HG02970 (cell line): ENCODE results near the gene ZFP62.

ENCODE experiments used
- ATAC-seq: cut with Tn5 transposase; IDR thresholded peaks from one replicate; pipeline ENCODE4 v1.9.1; 2021; ENCODE audit warnings: mild to moderate bottlenecking, moderate library complexity, moderate number of reproducible peaks; ENCODE audit not compliant: unreplicated experiment, low FRiP score

The ZFP62 gene

DNA sequence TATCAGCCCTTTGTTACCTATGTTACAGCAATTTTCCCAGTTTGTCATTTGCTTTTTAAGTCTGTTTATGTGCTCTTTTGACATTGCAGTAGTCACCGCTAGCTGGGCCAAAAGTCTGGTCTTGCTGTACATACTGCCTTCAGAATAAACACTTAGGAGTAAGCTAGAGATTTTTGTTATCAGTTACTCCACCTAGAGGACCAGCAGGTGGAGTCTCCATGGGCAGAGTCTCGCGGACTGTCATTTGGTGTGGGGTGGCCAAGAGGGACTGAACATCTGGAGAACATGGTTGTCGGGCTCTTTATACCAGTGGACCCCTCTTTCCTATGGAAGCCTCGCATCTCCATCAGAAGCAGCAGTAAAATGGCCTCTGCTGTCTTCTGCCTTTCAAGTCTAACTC, 47.7 kb downstream of the ZFP62 start:
- ATAC-seq, result no peak

DNA sequence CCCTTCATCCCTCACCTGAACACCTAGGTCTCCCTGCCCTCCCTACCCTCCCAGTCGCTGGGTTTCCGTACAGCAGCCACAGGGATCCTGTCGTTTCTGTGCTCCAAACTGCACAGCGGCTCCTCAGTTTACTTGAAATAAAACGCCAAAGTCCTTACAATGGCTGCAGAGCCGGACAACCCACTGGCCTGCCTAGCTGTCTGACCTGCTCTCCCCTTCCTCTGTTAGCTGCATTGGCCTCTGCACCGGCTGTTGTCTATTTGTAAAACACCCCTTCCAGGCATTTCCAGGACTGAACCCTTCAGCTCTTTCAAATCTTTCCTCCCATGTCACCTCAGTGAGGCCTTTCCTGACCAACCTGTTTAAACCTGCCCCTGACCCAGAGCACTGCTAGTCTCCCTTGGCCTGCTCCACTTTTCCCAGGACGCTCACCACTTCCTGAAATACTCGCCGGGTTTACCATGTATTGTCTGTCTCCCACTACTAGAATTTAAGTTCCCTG, 49.4 kb downstream of the ZFP62 start:
- no peak for ATAC-seq

DNA sequence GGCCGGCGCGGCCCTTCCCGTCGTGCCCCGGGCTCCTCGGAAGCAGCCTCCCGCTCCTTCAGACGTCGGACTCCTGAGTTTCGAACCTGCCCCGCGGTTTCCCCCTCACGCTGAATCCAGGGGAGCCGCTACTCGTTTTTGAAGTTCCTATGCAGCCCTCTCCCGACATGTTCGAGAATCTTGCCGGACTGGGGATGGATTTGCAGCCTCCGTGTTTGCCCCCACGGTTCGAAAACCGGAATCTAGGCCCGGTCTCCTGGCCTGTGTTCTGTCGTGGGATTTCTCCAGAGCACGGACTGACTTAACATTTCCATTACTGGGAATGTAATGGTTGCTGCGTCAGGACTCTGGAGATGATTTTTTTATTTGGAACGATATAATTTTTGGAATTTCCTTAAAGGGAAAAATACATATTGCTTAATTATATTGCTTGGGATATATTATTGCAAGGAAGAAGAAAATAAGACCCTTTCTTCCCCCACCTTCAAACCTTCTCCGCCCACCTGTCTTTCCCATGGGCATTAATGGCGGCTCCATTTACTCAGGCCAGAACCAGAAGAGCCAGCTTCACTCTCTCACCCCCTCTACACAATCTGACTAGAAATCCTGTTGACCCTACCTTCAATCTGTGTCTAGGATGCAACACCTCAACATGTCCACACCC, 50.0 kb downstream of the ZFP62 start:
- no peak for ATAC-seq

DNA sequence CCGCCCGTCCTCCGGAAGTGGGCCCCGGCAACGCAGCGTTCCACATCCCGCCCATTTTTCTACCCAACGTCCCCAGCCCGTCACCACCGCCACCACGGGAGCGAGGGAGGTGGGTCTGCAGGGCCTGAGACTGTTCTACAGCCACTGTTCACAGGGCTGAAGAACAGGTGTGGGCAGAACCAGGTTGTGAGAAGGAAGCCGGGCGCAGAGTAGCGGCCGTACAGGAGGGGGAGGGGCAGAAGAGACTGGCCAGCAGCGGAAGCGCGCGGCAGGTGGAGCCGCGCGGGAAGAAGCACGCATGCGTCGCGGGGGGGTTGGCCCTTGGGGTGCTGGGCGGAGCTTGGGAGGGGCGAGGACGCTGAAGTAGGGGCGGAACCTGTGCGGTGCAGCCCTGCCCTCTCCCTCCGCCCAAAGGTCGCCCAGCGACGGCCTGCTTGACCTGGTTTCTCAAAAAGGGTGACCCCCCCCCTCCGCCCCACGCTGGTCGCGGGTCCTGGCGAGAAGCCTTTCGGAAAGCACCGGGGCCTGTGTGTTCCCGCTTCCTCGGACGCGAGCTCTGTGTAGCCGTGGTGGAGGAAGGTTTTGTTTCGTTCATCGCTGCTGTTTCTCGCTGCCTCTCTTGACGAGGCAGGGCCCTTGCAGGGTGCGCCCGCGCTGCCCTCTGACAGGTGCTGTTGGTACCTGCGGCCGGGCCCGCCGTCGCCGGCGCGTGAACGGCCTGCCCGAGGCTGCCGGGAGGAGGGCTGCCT, 50.7 kb downstream of the ZFP62 start:
- peak; percentile 73 for ATAC-seq

DNA sequence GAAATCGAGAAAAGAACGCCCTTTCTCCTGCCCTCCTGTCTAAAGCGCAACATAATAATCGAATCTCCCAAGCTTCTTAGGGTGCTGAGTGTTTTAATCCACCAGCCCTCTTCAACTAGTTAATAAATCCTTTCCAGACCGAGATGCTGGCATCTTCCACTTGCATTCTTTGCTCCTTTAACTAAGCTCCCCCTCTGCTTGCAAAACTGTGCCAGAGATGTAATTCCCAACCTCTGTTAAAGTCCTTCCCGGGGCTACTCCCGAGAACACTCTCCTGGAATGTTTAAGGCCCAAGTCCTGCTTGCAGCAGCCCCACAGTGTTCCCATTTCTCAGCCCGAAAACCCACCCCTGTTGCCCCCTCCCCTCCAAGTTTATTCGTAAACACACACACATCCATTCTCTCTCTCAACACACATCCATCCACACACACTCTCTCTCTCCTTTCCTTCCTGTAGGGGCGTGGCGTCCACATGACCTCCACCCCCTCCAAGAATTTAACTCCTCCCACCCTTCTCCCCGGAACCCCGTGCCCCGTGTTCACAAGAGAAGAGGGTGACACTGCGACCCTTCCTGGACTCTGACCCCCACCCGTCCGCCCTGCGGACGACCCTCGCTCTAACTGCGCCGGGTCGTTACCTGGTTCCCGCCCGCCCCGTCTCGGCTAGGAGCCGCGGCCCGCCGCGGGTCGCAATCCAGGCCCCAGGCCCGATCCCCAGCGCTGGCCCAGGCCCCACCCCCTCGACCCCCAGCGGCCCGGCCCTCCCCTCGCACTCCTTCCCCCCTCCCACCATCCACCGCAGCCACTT, 51.5 kb downstream of the ZFP62 start:
- peak; percentile 56 for ATAC-seq

DNA sequence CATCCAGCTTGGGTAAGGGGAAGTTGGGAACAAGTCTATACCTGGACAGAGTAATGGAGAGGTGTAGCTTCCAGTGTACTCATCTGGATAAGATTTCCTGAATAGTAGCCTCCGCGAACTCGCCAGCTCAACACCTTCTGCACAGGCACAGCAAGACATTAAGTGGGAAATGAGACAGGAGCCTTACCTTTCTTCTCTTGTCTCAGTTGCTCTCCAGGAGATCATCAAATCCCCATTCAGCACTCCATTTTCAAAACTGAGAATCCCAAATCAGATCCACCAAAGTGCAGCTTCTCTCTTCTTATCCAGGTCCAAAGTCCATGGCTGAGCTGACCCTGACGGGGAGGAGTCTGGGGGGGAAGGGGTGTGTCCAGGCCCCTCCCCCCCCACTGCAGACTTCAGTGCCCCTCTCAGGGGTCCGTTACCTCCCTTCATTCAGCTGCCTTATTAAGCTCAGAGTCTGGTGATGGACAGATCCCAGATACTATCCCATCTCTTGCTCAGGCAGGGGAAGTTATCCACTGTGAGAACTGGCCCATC, 52.5 kb downstream of the ZFP62 start:
- ATAC-seq, result no peak

DNA sequence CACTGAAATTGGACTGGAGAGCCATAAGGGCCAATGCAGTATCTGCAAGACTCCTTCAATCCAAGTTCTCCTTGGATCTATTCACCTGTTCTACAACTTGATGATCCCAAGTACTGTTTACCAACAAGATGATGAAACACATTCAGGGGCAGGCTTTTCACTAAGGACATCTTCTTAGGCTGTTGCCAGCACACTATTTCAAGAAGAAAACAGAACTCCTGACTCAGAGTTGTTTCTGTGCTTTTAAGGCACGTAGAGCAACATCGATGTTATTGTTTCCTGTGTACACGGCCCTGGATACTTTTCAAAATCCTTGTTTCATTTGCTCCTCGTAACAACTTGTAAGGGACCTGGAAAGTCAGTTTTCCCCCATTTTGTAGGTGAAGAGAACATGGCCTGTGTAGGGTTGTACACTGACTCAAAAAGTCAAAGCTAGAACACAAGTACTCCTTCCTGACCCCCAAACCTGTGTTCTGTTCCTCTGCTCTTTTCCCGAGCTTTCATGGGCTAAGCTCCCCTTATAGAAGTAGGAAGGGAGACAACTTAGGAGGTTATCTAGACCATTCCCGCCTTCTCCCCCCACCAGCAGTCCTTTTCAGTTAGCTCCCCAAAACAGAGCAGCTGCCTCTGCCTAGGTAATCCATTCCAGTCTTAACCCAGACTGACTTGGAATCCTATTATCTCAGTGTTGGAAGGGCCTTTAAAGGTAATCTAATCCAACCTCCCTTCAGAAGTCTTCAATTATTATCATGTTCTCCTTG, 53.2 kb downstream of the ZFP62 start:
- ATAC-seq, result no peak

DNA sequence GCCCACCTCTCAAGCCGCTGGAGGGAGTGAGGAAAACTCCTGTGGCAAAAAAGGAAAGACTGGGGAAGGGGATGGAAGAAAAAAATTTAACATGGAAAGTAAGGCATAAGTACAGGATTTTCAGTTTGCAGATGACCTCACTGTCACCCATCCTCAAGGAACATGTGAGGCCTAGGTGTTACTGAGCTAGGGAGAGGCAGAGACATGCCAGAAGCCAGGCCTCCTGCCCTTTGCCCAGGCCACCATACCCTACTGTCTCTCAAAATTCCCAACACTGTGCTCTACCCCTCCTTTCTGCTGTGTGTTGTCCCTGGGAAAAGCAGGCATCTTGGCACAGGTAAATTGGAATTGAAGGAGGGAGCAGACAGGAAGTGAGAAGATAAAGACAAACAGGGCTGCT, 54.0 kb downstream of the ZFP62 start:
- no peak for ATAC-seq

DNA sequence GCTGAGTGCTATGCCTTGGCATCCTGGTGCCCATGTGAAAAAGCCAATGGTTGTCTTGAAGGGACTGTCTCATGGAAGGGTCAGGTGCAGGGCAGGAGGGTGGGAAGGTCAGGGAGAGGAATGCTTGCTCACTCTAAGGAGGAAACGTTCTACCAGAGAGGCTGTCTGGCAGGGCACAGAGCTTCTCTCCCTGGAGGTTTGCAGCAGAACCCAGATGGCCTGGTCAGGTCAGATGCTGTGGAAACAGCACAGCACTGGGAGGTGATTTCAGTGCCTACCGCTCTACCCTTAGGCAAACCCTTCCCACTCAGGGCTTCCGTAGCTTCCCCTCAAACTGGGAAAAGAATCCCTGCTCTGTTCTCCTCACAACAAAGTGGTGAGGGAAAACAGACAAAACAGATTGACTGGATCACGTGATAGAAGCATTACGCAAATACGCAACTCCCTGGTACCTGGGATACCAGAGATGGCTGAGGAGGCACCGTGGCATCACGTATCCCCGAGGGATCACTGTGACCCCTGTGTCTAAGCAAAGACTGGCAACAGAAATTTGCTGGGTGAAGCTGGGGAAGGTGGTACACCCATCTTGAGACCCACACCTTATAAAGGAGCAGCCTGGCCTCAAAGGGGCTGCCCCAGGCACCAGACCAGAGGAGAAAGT, 54.6 kb downstream of the ZFP62 start:
- no peak for ATAC-seq

DNA sequence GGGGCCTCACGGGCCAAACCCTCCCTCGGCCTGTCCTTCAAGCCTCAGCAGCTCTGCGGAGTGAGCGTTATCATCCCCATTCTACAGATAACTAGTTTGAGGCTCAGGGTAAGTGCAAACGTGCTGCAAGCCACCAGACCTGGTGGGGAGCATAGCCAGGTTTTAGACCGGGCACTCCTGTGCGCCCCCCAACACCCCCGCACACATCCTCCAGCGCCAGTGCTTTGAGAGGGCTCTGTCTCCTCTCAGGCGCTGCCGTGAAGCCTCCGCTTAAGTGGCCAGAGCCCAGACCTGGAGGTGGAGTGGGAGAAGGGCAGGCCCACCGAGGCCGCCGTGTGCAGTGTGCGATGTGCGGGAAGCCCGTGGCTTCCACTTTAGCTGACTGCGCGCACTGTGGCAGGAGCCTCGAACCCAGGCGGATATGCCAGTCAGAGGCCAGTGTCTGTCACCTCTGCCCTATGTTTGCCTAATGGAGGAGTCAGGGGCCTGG, 56.9 kb downstream of the ZFP62 start:
- ATAC-seq, result no peak

DNA sequence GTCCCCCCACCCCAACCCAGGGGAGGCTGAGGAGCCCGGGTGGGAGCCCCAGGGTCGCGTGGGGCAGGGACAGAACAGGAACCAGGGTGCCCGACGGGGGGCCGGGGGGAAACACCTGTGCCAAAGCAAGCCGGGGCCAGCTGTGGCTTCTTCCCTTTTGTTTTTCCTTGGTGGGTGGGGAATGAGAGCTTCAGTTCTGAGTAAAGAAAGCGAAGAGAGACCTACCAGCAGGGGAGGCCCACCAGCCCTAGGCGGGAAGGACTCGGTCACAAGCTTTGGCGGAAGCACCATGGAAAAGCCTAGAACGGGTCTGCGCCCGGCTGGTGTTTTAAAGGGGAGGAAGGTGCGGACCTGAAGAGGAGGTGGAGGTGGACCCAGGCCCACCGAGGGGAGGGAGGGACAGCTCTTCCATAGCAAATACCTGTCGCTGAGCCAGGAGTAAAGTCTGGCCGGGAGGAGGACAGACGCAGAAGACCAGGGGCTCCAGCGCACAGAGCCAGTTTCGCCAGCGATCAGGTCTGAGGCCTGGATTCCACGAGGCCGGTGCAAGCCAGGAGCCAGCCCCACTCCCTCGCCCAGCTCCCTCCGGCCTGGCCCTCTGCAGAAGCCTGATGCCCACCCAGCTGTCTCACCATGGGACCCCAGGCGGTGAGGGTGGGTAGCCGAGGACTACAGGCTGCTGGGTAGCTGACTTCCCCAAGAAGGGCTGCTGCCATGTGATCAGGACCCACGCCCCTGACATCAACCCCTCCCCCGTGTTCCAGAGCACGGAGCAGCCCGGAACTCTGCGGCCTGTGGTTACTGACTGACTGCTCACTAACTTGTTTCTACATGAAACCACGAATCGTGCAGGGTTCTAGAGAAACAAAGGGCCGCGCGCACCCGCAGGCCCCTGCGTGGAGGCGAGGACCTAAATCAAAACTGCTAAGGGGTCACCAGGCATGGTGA, 57.6 kb downstream of the ZFP62 start:
- ATAC-seq, result peak; percentile 52

DNA sequence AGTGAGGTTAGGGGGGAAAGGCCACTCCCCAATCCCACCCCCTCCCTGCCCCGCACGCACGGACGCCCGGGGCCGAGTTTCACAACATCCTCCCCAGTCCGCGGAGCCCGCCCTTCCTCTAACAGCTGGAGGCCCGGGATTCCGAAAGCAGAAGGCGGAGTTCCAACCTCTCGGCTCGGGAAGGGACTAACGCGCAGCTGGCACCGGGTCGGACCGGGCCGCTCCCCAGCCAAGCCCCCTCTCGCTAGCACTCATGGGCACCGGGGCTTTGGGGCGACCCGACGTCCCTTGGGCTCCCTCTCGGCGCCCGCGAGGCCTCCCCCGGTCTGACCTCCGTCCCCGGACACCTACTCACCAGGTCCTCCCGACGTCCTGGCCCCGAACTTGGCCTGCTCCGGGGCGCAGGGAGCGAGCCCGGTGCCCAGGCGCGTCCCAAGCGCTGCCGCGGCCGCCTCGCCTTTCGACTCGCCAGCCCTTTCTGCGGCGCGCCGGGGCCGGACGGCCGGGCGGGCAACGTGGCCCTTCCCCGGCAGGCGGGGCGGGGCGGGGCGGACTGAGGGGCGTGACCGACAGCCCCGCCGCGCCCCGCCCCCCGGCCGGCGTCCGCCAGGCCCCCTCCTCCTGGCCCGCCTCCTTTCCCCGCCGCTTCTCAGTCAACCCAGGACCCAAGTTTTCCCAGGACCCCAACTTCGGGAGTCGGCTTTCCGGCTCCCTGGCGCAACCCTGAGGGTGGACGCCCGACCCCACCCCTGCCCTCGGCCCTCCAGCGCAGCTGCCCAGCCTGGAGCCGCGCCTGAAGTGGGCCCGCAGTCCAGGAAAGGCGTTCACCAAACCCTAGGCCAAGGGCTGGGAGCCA, 58.5 kb downstream of the ZFP62 start, which contains the start of gene MGAT1:
MGAT1 (minus strand) TSS at position 482 of the 856 bp plus-strand sequence. CDS start 9,835 bp downstream, outside the sequence.
- peak; percentile 46 for ATAC-seq

DNA sequence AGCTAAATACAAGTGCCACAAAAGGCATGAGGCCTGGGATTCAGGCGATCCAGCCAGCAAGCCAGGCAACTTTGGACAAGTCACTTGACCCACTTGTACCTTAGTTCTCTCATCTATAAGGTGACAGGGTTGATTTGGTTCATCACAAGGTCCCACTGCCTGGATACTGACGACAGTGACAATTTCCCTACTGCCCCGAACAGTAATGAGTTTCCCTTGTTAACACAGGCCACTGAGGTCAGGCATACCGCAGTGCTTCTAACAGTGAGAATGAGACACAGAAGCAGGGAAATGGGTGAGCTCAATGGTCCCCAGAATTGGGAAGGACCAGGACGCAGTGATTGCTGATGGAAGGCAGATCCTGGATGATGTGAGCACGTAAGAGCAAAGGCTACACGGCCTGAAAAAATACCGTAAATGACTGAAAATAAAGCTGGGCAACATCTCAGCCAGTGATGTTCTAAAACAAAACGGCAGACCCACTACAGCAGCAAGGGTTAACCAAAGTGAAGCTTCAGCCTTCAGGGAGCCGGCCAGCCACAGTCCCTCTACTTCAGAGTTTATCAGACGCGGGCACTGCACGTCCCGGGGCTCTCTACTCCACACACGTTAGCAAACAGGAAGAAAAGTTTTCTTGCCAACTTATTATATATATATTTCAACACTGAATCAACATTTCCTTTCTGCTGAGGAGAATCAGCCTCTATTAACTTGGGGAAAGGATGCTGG, 59.3 kb downstream of the ZFP62 start:
- ATAC-seq, result no peak

DNA sequence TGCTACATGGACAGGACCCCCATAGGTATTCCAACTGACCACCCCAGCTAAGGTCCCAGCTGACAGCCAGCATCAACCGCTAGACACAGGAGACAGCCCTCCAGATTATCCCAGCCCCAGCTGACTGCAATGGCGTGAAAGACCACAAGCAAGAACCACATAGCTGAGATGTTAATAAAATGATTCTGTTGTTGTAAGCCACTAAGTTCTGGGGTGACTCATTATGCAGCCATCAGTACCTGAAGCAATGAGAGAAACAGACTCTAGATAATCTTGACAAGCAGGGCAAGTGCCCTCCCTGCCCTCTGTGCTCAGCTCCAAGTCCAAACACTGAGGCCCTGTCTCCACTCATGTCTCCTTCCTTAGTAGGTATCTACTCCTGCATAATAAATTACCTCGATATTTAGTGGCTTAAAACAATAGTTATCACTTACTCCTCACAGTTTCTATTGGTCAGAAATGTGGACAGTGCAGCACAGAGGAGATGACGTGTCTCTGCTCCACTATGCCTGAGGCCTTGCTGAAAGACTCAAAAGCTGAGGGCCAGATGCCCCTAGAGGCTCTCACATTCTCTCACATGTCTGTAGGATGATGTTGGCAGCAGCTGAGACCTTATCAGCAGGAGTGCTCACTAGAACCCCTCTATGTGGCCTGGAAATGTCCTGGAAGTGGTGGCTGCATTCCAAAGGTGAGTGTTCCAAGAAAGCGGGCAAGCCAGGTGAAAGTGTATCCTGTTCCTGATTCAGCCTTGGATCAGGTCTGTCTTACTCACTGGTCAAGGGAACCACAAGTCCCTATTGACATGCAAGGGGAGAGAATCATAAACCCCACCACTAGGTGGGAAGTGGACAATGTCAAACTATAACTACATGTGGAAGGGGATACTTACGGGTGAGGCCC, 60.9 kb downstream of the ZFP62 start:
- ATAC-seq, result no peak

DNA sequence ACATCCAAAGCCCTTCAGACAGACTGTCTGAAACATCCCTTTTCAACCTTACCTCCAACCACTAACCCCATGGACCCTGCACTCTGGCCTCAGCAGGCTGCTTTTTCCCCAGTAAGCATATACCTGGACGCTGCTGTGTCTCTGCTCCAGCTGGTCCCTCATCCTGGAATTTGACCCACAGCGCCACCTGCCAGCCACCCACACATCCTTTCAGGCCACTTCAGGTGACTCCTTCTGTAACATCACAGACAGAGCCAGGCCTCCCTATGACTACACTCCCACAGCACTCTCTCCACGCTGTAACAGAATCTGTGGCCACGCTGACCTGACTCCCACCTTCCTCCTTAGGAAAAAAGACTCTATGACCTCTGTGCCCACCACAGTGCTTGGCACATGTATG, 61.9 kb downstream of the ZFP62 start:
- ATAC-seq, result no peak

DNA sequence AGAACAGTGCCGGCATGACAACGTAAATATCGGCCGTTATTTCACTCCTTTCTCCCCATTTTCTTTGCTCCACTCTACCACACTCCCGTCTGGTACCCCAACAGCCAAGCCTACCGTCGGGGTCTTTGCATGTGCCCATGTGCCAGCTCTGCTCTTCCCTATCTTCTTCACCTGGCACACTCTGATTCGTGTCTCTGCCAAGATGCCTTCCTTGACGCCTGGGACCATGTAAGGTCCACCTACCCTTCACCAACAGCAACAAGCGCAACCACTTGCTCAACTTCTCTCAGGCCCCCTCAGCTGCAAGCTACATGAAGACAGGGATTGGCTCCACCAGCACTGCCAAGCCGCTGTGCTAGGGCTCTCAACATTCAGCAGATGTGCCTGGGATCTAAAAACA, 62.9 kb downstream of the ZFP62 start:
- ATAC-seq, result no peak
